HS-5 (cell line): ENCODE results near the gene APOL5.
"Not testable (repeated sequence)": the region's sequence is repeated elsewhere in the genome, so short reads cannot be mapped to it uniquely, and the experiment has no call there.

ENCODE experiments used
- DNase-seq: peaks from one replicate; pipeline ENCODE4 v3.0.0-alpha.2; 2012; ENCODE audit warnings: low read depth

APOL5 gene, protein sequence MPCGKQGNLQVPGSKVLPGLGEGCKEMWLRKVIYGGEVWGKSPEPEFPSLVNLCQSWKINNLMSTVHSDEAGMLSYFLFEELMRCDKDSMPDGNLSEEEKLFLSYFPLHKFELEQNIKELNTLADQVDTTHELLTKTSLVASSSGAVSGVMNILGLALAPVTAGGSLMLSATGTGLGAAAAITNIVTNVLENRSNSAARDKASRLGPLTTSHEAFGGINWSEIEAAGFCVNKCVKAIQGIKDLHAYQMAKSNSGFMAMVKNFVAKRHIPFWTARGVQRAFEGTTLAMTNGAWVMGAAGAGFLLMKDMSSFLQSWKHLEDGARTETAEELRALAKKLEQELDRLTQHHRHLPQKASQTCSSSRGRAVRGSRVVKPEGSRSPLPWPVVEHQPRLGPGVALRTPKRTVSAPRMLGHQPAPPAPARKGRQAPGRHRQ

DNA sequence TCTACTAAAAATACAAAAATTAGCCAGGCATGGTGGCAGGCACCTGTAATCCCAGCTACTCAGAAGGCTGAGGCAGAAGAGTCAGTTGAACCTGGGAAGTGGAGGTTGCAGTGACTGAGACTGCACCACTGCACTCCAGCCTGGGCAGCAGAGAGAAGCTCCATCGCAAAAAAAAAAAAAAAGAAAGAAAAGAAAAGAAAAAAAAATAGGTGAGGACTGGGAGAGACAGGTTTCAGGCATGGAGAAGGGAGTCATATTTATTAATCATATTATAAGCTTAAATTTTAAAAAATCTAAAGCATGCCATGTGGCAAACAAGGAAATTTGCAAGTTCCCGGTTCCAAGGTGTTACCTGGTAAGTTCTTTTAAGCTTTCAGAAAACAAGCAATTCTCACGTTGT is at the start of gene APOL5:
APOL5 (plus strand) TSS at position 301 of the 400 bp plus-strand sequence; CDS start at position 301, 0 bp downstream.
- no peak for DNase-seq

DNA sequence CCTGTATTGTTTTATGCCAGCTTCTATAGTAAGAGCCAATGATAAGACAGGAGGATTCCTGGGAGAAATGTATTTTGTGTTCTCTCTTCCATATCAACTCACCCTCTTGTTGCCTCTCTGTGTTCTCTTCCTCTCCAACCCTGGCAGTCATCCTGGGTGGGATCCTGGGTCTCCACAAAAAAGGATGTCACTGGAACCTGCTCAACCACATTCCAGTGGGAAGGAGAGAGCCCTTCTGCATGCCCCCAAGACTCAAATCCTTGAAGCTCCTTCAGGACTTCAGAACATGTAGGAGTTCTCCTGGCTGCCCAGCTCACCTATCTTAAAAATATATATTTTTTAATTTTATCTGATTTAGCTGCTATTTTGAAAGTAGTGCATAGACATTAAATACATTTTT is 43.3 kb upstream of the APOL5 start:
- DNase-seq = no peak

DNA sequence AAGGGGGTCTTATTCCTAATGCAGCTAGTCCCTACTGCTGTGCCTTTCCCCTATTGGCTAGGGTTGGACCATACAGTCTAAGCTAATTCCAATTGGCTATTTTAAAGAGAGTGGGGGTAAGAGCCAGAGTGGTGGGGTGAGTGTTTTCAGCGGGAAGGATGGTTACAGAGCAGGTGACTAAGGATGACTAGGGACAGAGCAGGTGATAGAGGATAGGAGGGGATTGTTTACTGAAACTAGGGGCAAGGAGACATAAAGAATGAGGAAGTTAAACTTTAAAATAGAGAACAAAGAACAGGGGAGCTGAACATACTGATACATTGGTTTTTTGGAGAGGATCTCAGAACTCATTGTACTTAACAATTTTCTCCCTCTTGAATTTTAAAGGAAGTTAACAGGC is 41.6 kb upstream of the APOL5 start:
- DNase-seq = not testable (repeated sequence)

DNA sequence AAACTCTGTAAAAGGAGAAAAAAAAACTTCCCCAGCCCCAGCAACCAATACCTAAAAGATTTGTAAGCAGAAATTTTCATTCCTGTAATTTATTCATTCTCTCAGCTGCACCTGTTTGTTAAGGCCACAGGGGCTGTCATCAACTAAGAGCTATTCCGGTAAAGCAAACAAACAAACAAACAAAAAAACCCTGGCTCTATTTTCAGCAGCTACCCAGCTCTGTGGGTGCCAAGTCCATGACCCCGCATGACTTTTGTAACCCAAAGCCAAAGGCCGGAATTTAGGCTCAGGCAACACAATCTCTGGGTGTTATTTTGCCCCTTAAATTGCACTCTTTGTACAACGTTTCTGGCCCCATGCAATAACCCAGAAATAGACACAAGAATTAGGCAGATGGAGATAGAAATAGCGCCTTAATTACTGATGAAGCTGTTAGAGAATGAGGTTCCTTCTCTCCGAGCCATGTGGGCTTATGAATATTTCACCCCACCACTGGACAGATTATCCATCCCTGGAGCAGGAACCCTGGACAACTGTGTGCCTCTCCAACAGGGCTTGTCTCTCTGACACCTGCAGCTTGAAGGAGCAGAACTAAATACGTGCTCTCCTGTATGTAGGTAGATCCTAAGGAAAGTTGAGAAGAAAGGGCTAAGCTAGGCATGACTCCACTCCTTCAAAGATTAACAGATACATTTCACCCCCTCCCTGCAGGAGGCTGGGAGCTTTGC is 40.0 kb upstream of the APOL5 start:
- DNase-seq = no peak

DNA sequence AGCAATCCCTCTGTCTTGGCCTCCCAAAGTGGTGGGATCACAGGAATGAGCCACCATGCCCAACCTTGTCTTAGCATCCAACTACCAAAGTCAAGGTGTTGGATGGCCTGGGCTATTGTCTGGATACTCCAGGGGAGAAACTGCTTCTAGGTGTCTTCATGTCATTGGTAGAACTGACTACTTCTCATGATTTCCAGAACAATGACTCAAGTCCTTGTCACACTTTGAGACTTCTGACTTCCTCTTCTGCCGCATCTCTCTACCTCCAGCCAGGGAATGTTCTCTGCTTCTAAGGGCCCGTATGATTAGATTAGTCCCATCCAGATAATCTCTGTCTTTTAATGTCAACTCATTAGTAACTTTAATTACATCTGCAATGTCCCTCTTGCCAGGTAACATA is 38.8 kb upstream of the APOL5 start:
- no peak for DNase-seq

DNA sequence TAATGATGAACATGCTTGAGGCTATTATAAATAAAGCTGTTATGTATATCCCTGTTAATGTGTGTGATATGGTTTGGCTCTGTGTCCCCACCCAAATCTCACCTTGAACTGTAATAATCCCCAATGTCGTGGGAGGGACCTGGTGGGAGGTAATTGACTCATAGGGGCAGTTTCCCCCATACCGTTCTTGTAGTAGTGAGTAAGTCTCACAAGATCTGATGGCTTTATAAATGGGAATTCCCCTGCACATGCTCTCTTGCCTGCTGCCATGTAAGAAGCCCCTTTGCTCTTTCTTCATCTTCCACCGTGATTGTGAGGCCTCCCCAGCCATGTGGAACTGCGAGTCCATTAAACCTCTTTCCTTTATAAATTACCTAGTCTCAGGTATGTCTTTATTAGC is 38.2 kb upstream of the APOL5 start:
- not testable (repeated sequence) for DNase-seq

DNA sequence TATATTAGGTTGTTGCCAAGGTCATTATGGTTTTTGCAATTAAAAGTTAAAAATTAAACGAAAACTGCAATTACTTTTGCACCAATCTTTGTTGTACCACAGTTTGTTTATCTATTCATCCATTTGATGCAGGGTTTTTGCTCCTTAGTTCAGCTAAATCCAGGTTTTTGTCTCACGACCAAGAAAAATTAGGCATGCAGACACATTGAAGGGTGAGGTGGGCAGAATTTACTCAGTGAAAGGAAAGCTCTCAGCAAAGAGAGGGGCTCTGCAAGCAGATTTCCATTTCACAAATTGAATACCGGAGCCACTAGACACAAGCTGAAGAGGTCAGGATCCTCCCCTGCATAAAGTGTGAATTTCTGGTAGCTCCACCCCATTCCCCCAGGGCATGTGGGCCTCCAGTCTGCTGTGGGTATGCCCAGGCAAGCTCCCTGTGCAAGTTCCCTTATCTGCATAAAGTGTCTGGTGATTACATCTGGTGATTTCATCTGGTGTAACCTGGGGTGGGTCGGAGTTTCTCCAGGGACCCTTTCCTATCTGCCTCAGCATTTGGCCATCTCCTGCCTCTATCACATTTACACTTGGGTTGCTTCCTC is 36.1 kb upstream of the APOL5 start:
- no peak for DNase-seq

DNA sequence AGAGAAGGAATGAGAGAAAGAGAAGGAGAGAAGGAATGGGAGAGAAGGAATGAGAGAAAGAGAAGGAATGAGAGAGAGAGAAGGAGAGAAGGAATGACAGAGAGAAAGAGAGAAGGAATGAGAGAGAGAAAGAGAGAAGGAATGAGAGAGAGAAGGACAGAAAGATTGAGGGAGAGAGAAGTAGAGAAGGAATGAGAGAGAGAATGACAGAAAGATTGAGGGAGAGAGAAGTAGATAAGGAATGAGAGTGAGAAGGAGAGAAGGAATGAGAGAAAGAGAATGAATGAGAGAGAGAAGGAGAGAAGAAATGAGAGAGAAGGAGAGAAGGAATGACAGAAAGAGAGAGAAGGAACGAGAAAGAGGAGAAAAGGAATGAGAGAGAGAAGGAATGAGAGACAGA is 34.1 kb upstream of the APOL5 start:
- no peak for DNase-seq

DNA sequence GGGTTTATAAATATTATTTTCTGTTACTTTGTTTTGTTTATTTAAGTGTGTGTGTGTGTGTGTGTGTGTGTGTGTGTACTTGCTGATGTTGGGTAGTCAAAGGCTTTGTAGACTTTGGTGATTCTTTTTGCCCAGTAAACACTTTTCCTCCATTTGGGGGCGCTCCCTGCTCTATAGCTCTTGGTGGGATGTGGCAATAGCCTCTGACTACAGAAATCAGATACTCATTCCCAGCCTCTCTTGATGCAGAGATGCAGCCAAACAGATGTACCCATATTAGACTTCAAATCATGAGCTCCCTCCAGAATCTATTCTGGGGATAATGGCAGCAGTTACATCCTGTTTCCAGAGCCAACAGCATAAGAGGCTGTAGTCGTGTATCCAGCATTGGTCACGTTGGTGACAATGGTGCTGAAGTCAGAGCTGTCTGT is 33.4 kb upstream of the APOL5 start:
- no peak for DNase-seq

DNA sequence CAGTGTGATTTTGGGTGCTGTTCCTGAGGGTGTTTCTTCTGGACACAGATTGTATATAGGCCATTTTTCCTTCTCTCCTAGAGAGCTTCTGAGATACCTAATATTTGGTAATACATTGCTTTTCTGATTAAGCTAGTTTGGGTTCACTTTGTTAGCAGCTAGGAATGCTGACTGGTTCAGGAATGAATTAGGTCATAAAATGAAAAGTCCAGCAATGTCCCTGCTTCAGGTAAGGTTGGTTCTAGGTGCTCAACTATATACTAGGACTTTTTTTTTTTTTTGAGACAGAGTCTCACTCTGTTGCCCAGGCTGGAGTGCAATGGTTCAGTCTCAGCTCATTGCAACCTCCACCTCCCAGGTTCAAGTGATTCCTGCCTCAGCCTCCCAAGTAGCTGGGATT is 32.9 kb upstream of the APOL5 start:
- DNase-seq = no peak

DNA sequence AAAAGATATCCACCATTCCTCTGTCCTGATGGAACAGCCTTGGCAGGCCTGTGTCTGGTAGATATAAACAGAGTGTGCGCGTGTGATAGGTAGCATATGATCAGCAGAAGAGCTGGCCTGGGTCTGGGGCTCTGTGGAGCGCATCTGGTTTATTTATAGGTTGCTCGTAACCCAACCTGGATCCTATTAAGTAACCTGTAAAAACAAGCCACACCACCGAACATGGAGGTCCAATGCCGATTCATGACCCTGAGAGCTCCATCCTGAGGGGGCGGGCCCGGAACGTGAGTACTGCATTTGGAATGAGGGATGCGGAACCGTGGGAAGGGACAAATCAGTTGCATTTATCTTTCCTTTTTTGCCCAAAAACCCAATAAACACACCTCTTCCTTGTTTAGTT is 31.9 kb upstream of the APOL5 start:
- DNase-seq = no peak

DNA sequence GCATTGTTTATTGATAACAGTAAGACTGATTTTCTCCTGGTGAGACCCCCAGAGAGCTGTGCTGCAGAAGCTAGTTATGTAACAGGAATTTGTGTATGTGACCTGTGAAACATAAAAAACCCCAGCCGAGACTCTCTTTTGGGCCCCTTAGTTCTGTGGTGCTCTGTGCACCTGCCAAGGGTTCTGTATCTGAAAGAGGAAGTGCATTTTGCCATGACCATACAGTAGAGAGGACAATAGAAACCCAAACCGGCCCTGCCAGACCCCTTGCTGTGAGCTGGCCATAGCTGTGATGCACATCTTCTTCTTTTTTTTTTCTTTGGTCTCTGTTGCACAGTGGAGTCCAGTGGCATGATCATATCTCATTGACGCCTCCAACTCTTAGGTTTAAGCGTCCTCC is 31.4 kb upstream of the APOL5 start:
- DNase-seq = no peak

DNA sequence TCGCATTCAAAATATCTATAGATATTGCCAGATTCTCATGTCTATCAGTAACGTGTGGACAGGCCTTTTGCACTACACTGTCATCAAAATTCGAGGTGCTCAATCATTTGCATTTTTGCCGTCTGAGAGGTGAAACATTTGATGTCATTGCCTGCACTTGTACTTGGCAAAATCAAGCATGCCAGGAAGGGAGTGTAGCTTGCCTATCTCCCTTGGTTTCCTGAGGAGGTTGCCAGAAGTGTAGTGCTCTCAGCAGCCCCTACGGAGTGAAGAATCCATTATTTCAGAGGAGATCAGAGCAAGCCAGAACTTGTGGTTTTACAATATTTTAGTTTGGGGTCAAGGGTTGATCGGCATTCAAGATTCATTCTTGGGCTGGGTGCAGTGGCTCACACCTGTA is 30.2 kb upstream of the APOL5 start:
- no peak for DNase-seq

DNA sequence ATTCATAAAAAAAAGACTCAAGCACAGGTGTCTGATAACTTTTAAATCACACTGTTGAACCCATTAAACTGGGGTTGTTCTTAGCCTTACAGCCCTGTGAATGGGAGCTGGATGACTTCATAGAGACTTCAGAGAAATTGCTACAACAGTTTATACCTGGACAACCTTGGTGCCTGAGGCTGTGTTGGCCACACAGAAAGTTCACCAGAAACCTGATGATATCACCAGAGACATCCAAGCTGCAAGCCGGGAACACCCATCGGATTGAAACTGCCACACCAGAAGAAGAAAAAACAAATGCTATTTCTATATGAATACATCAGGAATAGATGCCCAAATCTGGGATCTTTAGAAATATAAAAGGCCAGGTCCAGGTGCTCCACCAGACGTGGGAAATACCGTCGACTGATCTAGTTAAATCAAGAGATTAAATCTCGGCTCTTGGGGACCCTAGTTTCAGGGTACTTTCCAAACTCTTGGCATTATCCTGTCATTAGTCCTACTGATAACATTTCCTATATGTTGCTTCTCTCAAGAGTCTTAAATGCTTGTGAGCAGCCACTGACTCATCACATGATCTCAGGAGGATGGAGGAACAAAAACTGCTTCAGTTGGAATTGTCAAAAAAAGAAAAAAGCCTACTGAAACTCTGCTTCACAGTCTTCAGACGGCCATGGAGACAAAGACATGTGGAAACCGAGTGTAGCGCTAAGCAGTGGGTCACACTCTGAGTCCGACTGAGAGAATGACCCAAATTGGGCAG is 28.6 kb upstream of the APOL5 start:
- DNase-seq = no peak

DNA sequence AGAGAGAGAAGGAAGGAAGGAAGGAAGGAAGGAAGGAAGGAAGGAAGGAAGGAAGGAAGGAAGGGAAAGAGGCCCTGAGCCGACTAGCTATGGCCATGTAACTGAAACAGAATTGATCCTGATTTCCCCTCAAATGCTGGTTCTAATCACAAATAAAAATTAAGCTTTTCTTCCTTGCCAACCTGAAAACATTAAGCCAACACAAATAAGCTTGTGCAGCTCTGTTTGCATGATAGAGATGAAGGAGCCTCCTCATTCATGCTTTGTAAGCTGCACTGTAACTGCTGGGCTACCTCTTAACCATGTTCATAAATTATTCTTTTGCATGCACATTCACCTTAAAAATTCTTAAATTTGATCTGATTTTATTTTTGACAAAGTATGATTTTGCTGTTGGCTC is 27.7 kb upstream of the APOL5 start:
- DNase-seq = no peak

DNA sequence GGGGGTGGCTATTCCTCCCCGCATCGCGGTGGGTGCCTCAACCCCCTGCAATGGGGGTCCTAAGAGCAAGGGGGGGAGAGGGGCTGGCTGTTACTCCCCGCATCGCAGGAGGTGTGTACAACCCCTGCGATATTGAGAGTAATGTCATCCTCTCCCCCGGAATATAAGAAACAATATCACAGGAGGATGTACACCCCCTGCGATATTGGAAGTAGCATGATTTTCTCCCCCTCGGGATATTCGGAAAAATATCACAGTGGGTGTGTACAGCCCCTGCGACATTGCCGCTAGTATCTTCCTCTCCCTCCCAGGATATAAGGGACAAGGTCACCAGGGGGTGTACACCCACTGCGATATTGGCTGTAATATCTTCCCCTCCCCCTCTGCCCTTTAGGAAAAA is 22.5 kb upstream of the APOL5 start:
- DNase-seq = no peak

DNA sequence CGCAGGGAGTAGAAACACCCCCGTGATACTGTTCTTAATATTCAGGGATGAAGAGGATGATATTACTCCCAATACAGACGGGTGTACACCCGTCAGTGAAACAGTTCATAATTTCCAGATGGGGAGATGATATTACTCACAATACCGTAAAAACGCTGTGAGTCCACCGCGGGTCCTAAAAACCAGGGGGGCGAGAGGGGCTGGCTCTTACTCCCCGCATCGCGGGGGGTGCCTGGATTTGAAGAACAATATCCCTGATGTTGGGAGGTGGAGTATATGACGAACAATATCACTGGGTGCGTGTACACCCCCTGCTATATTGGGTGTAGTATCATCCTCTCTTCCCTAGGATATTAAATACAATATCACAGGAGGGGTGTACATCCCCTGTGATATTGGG is 20.5 kb upstream of the APOL5 start:
- DNase-seq = no peak

DNA sequence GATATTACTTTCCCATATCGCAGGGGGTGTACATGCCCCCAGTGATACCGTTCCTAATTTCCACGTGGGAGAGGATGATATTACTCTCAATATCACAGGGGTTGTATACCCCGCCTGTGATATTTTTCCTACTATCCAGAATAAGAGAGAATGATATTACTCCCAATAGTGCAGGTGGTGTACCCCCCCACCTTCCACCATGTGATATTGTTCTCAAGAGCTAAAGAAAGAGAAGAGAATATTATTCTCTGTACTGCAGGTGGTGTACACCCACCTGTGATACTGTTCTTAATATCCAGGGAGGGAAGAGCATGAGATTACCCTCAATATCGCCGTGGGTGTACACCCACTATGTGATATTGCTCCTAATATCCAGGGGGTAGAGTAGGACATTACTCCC is 17.8 kb upstream of the APOL5 start:
- not testable (repeated sequence) for DNase-seq

DNA sequence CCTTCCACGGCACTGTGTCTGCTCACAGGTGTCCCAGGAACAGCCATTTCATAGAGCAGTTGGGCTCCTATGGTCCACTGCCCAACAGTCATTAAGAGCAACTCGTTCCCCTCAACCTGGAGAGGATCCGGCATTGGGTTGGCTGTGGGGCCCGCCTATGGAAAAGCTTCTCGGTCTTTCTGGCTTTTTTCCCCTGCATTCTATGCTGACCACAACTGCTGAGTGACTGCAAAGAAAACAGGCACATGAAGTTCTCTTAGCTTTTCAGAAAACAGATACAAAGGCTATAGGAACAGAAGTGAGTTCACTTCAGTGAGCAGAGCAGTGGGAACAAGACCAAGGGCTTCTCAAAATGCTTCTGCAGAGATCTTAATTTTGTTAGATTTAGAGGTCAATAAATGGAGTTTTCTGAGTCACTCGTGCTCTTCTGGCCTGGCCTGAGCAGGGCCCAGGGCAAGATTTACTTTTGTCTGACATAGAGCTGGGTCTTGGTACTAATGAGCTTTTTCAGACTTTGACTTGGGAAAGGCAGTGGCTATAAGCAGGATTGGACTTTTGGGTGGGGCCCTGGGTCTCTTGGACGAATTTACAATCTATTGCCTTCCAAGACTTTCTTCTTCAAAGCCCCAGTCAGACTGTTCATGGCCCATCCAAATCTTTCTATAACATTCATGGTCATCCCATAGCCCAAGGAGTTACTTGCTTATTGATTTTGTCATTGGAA is 13.6 kb upstream of the APOL5 start:
- no peak for DNase-seq

DNA sequence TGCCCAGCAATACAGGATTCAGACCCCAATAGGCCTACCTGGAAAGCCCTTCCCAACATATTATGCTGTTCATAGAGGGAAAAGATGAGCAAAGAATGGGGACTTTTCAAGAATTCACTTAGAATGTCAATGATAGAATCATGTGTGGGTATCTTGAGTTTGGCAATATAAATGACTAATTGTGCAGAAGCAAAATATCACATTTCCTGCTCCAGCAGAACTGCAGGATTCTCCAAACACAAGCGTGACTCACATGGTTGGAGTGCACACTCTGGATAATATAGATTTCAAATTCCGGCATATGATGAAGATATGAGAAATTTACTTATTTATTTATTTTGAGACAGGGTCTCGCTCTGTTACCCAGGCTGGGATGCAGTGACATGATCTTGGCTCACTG is 12.5 kb upstream of the APOL5 start:
- DNase-seq = peak; percentile 87

DNA sequence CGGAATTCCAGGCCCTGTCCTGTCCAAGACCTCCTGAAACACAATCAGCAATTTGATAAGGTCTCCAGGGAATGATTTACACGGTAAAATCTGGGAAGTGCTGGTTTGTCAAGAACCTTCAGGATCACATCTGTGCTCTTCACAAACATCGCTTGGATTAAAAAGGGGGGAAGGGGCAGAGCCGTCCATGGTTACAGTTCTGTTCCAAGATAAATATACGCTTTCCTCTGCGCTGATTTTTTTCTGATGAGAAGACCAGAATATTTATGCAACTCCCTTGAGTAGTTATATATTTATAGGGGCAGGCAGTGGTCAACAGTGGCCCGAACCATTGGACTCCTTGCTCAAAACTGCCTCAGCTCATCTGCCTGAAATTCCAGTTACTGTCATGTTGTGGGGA is 9.2 kb upstream of the APOL5 start:
- DNase-seq = no peak

DNA sequence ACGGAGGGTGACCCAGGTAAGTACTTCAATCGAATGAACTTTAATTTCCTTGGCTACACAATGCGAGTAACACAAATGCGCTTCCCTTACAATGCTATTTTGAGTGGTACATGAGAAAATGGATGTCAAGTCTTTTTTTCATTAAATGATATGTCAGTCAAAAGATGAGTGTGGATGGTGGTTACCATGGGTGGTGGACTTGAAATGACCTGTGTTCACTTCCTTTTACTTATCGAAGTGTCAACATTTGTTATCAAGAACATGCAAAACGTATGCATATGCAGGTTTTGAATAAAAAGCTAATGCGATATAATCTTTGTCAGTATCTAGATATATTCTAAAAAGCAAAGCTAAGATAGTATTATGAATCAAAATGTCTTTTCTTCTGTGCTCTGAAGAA is 8.8 kb upstream of the APOL5 start:
- DNase-seq = no peak
